ENCODE data around the gene SLC26A1. TPM values are rescaled to one million over a fixed set of nuclear protein-coding genes. Genes with fewer than 3 reads are reported as not detected.
"Not testable (repeated sequence)": the region's sequence is repeated elsewhere in the genome, so short reads cannot be mapped to it uniquely, and the experiment has no call there.

The SLC26A1 gene
- total RNA-seq, 2 experiments from 2014 or later: not detected

- H3K36me3 Mint-ChIP-seq: no peaks in the 10 kb centered on the region
- peaks cover 46% of the 10 kb centered on the region for H3K27me3 Mint-ChIP-seq
- no peak for DNase-seq
- H3K9me3 Mint-ChIP-seq: no peaks in the 10 kb centered on the region
- peaks cover 10% of the 10 kb centered on the region for H3K4me1 Mint-ChIP-seq (ENCODE audit: low read depth)
- CTCF ChIA-PET: interaction anchor here (0.7 kb wide), 1 partner anchor 9 kb away, joined by 3 read pairs; no protein-coding TSS in a partner anchor
- H3K27ac Mint-ChIP-seq: no peak overlapping the region
- POLR2A ChIA-PET: no interaction called here
- intact Hi-C loops (cut with micrococcal nuclease): no loop called here
- H3K4me3 Mint-ChIP-seq: no peak overlapping the region
These were observed 13.7 kb upstream of the SLC26A1 start for GRCh38 chr4:1006856-1007255.

GRCh38 chr4:1004557-1005485 lies 11.6 kb upstream of the SLC26A1 start:
- intact Hi-C loops (cut with micrococcal nuclease): no loop called here
- H3K9me3 Mint-ChIP-seq: no peaks in the 10 kb centered on the region
- DNase-seq: no peak
- no peak overlapping the region for H3K4me3 Mint-ChIP-seq
- peaks cover 57% of the 10 kb centered on the region for H3K27me3 Mint-ChIP-seq
- H3K36me3 Mint-ChIP-seq: no peaks in the 10 kb centered on the region
- POLR2A ChIA-PET: no interaction called here
- H3K27ac Mint-ChIP-seq: no peak overlapping the region
- CTCF ChIA-PET: interaction anchor here (0.6 kb wide), 1 partner anchor 106 kb away, joined by 4 read pairs; no protein-coding TSS in a partner anchor
- H3K4me1 Mint-ChIP-seq (ENCODE audit: low read depth): peaks cover 5% of the 10 kb centered on the region

- peaks cover 60% of the 10 kb centered on the region for H3K27me3 Mint-ChIP-seq
- H3K9me3 Mint-ChIP-seq: no peaks in the 10 kb centered on the region
- peaks cover 4% of the 10 kb centered on the region for H3K4me1 Mint-ChIP-seq (ENCODE audit: low read depth)
- DNase-seq: no peak
- POLR2A ChIA-PET: no interaction called here
- H3K36me3 Mint-ChIP-seq: no peaks in the 10 kb centered on the region
- CTCF ChIA-PET: no interaction called here
- no peak overlapping the region for H3K27ac Mint-ChIP-seq
- no peak overlapping the region for H3K4me3 Mint-ChIP-seq
- intact Hi-C loops (cut with micrococcal nuclease): no loop called here
These were observed 10.8 kb upstream of the SLC26A1 start for GRCh38 chr4:1004071-1004418.

DNA sequence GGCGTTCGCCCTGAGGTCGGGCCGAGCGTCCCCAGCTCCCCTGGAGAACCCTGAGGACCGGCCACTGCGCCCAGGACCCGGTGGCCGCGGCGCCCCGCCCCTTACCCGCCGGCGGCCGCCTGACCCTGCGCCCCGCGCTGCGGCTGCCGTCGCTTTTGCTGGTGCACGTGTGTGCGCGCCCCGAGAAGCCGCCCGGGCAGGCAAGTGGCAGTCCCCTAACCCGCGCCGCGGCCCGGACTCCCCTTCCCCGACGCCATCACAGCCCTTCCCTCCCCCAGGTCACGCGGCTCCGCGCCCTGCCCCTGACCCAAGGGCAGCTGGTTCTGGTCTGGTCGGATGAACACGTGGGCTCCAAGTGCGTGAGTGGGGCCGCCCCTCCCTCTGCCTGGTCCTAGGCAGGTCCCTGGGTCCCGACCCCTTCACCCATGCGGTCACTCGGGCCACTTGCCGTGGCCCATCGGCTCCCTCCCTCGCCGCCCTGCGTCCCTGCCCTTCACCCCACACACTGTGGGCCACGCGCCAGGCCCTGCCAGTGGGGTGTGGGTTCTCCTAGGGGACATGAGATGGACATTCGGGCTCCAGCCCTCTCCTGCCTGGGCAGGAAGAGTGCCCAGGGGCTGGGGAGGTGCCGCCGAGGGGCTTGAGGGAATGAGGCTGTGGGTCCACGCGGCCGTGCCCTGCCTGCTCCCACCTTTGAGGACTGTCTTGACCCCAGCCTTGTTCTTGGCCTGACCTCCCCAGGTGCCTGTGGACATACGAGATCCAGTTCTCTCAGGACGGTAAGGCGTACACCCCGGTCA lies 10.3 kb upstream of the SLC26A1 start:
- ChIA-PET POLR2A (no interaction called here), CTCF (no interaction called here)
- Mint-ChIP-seq H3K27me3 (peaks cover 57% of the 10 kb centered on the region), H3K9me3 (no peaks in the 10 kb centered on the region), H3K4me1 (ENCODE audit: low read depth) (peaks cover 1% of the 10 kb centered on the region), H3K4me3 (no peak overlapping the region), H3K36me3 (no peaks in the 10 kb centered on the region), H3K27ac (no peak overlapping the region)
- intact Hi-C loops (cut with micrococcal nuclease): no loop called here
- no peak for DNase-seq

DNA sequence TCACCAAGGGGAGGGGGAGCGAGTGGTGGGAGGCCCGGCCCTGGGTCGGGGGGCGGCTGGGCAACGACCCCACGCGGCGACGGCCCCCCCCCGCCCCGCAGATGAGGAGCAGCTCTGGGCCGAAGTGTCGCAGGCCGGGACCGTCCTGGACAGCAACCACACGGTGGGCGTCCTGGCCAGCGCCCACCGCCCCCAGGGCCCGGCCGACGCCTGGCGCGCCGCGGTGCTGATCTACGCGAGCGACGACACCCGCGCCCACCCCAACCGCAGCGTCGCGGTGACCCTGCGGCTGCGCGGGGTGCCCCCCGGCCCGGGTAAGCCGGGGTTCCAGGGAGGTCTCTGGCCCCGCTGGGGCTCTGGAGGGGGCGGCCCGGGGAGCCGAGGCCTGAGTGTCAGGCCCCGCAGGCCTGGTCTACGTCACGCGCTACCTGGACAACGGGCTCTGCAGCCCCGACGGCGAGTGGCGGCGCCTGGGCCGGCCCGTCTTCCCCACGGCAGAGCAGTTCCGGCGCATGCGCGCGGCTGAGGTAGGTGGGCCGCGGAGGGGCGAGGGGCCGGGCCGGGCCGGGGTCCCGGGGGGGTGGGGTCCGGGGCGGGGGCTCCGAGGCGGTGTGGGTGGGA lies 9.5 kb upstream of the SLC26A1 start:
- intact Hi-C loops (cut with micrococcal nuclease): no loop called here
- CTCF ChIA-PET: no interaction called here
- POLR2A ChIA-PET: no interaction called here
- peaks cover 57% of the 10 kb centered on the region for H3K27me3 Mint-ChIP-seq
- H3K4me3 Mint-ChIP-seq: no peak overlapping the region
- H3K9me3 Mint-ChIP-seq: no peaks in the 10 kb centered on the region
- H3K27ac Mint-ChIP-seq: no peak overlapping the region
- no peaks in the 10 kb centered on the region for H3K36me3 Mint-ChIP-seq
- DNase-seq: no peak
- H3K4me1 Mint-ChIP-seq (ENCODE audit: low read depth): peaks cover 3% of the 10 kb centered on the region

DNA sequence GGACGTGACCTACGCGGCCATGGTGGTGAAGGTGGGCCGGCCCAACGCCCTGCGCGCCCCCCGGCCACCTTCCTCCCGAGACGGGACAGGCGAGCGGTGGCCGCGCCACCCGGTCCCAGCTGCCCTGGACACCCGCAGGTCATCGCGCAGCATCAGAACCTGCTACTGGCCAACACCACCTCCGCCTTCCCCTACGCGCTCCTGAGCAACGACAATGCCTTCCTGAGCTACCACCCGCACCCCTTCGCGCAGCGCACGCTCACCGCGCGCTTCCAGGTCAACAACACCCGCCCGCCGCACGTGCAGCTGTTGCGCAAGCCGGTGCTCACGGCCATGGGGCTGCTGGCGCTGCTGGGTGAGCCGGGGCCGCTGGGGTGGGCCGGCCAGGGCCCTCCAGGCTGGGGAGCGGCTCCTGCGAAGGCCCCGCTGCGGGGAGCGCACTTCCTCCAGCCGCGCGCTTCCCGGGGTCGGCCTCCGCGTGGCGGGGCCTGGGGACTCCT lies 9.0 kb upstream of the SLC26A1 start:
- CTCF ChIA-PET: no interaction called here
- POLR2A ChIA-PET: no interaction called here

GRCh38 chr4:1001561-1002130 lies 8.4 kb upstream of the SLC26A1 start:
- no peak for DNase-seq
- H3K27me3 Mint-ChIP-seq: peaks cover 48% of the 10 kb centered on the region
- no peaks in the 10 kb centered on the region for H3K9me3 Mint-ChIP-seq
- no peaks in the 10 kb centered on the region for H3K36me3 Mint-ChIP-seq
- ChIA-PET POLR2A (no interaction called here), CTCF (no interaction called here)
- H3K27ac Mint-ChIP-seq: no peak overlapping the region
- intact Hi-C loops (cut with micrococcal nuclease): no loop called here
- peaks cover 3% of the 10 kb centered on the region for H3K4me1 Mint-ChIP-seq (ENCODE audit: low read depth)
- no peak overlapping the region for H3K4me3 Mint-ChIP-seq

More for the DNA sequence above, 9.0 kb upstream of the SLC26A1 start:
- DNase-seq: no peak
- Mint-ChIP-seq H3K4me3 (no peak overlapping the region), H3K4me1 (ENCODE audit: low read depth) (peaks cover 3% of the 10 kb centered on the region), H3K27me3 (peaks cover 54% of the 10 kb centered on the region), H3K36me3 (no peaks in the 10 kb centered on the region), H3K9me3 (no peaks in the 10 kb centered on the region), H3K27ac (no peak overlapping the region)
- intact Hi-C loops (cut with micrococcal nuclease): no loop called here

- DNase-seq: no peak
- Mint-ChIP-seq H3K36me3 (no peaks in the 10 kb centered on the region), H3K27ac (no peak overlapping the region), H3K4me3 (no peak overlapping the region), H3K9me3 (no peaks in the 10 kb centered on the region), H3K27me3 (peaks cover 44% of the 10 kb centered on the region), H3K4me1 (ENCODE audit: low read depth) (peaks cover 3% of the 10 kb centered on the region)
- POLR2A ChIA-PET: no interaction called here
- intact Hi-C loops (cut with micrococcal nuclease): no loop called here
- CTCF ChIA-PET: no interaction called here
These were observed 7.6 kb upstream of the SLC26A1 start for GRCh38 chr4:1000686-1001260.

DNA sequence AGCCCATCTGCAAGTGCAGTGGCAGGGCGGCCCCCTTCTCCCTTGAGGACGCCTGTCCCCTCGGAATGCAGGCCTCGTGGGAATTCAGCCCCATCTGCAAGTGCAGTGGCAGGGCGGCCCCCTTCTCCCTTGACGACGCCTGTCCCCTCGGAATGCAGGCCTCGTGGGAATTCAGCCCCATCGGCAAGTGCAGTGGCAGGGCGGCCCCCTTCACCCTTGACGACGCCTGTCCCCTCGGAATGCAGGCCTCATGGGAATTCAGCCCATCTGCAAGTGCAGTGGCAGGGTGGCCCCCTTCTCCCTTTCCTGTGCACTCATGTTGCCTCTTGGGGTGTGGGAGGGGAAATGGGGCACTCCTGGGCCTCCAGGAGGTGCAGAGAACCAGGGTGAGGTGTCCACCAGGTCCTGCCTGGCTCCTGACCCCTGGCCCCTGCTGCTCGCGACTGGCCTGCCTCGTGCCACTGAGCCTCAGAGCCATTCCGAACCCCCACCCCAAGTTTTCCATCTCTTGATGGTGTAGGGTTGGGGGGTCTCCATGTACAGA lies 6.8 kb upstream of the SLC26A1 start:
- POLR2A ChIA-PET: no interaction called here
- intact Hi-C loops (cut with micrococcal nuclease): no loop called here
- H3K27ac Mint-ChIP-seq: no peak overlapping the region
- peaks cover 43% of the 10 kb centered on the region for H3K27me3 Mint-ChIP-seq
- no peak overlapping the region for H3K4me3 Mint-ChIP-seq
- DNase-seq: no peak
- CTCF ChIA-PET: no interaction called here
- peaks cover 3% of the 10 kb centered on the region for H3K4me1 Mint-ChIP-seq (ENCODE audit: low read depth)
- no peaks in the 10 kb centered on the region for H3K9me3 Mint-ChIP-seq
- H3K36me3 Mint-ChIP-seq: no peaks in the 10 kb centered on the region

GRCh38 chr4:999240-999863 lies 6.1 kb upstream of the SLC26A1 start:
- not testable (repeated sequence) for H3K27ac Mint-ChIP-seq, DNase-seq

DNA sequence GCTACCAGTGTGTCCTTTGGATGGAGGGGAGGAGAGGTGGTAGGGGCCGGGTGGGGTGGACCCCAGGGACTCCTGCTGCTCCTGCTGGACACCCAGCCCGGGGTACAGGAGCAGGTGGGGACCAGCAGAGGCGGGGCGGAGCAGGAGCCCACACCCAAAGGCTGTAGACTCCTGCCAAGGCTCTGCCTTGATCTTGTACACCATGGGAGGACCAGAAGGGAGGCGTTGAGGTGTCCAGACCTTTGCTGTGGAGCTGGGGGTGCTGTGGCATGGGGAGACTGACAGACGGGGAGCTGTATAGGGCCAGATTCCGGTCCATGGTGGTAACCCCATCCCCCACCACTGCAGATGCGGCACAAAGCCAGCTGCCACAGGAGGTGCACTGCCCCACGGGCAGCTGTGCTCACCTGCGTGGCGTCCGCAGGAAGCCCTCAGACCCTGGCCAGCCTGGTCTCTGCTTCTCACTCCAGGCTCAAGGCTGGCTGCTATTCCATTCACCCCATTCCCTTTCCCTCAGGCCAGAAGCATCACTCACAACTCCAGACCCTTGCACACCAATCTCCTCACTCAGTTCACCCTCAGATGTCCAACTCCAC lies 5.0 kb upstream of the SLC26A1 start:
- no peak for DNase-seq
- intact Hi-C loops (cut with micrococcal nuclease): no loop called here
- Mint-ChIP-seq H3K27me3 (peaks cover 30% of the 10 kb centered on the region), H3K27ac (no peak overlapping the region), H3K36me3 (no peaks in the 10 kb centered on the region), H3K4me3 (no peak overlapping the region), H3K4me1 (ENCODE audit: low read depth) (peaks cover 3% of the 10 kb centered on the region), H3K9me3 (no peaks in the 10 kb centered on the region)
- POLR2A ChIA-PET: no interaction called here
- CTCF ChIA-PET: interaction anchor here (1.1 kb wide), 1 partner anchor 8 kb away, joined by 3 read pairs; no protein-coding TSS in a partner anchor

More at GRCh38 chr4:999240-999863, 6.1 kb upstream of the SLC26A1 start:
- H3K4me3 Mint-ChIP-seq; H3K36me3 Mint-ChIP-seq; H3K9me3 Mint-ChIP-seq; H3K4me1 Mint-ChIP-seq (ENCODE audit: low read depth); intact Hi-C loops (cut with micrococcal nuclease); POLR2A ChIA-PET: not testable (repeated sequence)
- peaks cover 38% of the 10 kb centered on the region for H3K27me3 Mint-ChIP-seq
- CTCF ChIA-PET: interaction anchor here (1.0 kb wide), 1 partner anchor 11 kb away, joined by 3 read pairs; no protein-coding TSS in a partner anchor

Measured in activated CD4-positive, alpha-beta memory T cell treated with anti-CD3 and anti-CD28 coated beads for 36 hours (primary cell).